WTC11 (cell line): ENCODE results near the gene KNTC1. TPM values are rescaled to one million over a fixed set of nuclear protein-coding genes. Genes with fewer than 3 reads are reported as not detected.

Experiments
- ATAC-seq: fragments of 200-7000 bp; cut with Tn5 transposase; 2 replicates; pipeline ENCODE4 v1.10.0; 2021; ENCODE audit warnings: mild to moderate bottlenecking, moderate library complexity
- CTCF ChIA-PET: fragments of 300-600 bp; sonication (Branson Sonifier 250); formaldehyde crosslinking; loops from one replicate; lab custom pipeline; 2021; ENCODE audit warnings: antibody characterized with exemption; lab: Charles Lee
- POLR2A ChIA-PET: fragments of 350-600 bp; sonication (Branson Sonifier 250); formaldehyde crosslinking; loops from one replicate; lab custom pipeline; 2021; ENCODE audit warnings: antibody characterized with exemption; lab: Charles Lee
- DNase-seq: peaks from one replicate; pipeline ENCODE4 v3.0.0; 2021; ENCODE audit warnings: low spot score
- H3K27ac Mint-ChIP-seq: 2 replicates; pipeline ENCODE4 v1.8.0; 2021; ENCODE audit warnings: mixed read lengths
- H3K27me3 Mint-ChIP-seq: 2 replicates; pipeline ENCODE4 v1.8.0; 2021; ENCODE audit warnings: low read depth, mild to moderate bottlenecking, moderate library complexity, mixed read lengths
- H3K36me3 Mint-ChIP-seq: 2 replicates; pipeline ENCODE4 v1.8.0; 2021; ENCODE audit warnings: mixed read lengths
- H3K4me1 Mint-ChIP-seq: 2 replicates; pipeline ENCODE4 v1.8.0; 2022; ENCODE audit warnings: mixed read lengths
- H3K4me3 Mint-ChIP-seq: 2 replicates; pipeline ENCODE4 v1.8.0; 2021; ENCODE audit warnings: mild to moderate bottlenecking, moderate library complexity, mixed read lengths
- H3K9me3 Mint-ChIP-seq: 2 replicates; pipeline ENCODE4 v1.8.0; 2021; ENCODE audit warnings: mixed read lengths
- CREB1 ChIP-seq: sonication (generic); formaldehyde crosslinking; IDR thresholded peaks from 2 replicates; pipeline ENCODE4 v1.8.0; 2023; ENCODE audit warnings: mild to moderate bottlenecking, missing genetic modification reagents
- FOXJ3 ChIP-seq: sonication (generic); formaldehyde crosslinking; IDR thresholded peaks from 2 replicates; pipeline ENCODE4 v1.9.0; 2021; ENCODE audit warnings: missing genetic modification reagents, mild to moderate bottlenecking, borderline replicate concordance
- FOXP1 ChIP-seq: sonication (generic); formaldehyde crosslinking; IDR thresholded peaks from 2 replicates; pipeline ENCODE4 v1.8.0; 2022; ENCODE audit warnings: missing genetic modification reagents, mild to moderate bottlenecking, moderate library complexity, borderline replicate concordance
- HMGA2 ChIP-seq: fragments of 250-450 bp; sonication (Bioruptor Pico); IDR thresholded peaks from 2 replicates; pipeline ENCODE4 v1.4.0; 2021; ENCODE audit warnings: mild to moderate bottlenecking, moderate library complexity
- JAZF1 ChIP-seq: fragments of 250-450 bp; sonication (Bioruptor Pico); IDR thresholded peaks from 2 replicates; pipeline ENCODE4 v1.9.0; 2021; ENCODE audit warnings: moderate library complexity, mild to moderate bottlenecking, inconsistent platforms
- KAT7 ChIP-seq: sonication (generic); formaldehyde crosslinking; IDR thresholded peaks from 2 replicates; pipeline ENCODE4 v1.8.1; 2023; ENCODE audit warnings: missing genetic modification reagents, mild to moderate bottlenecking, borderline replicate concordance
- MYBL2 ChIP-seq: sonication (generic); formaldehyde crosslinking; IDR thresholded peaks from 2 replicates; pipeline ENCODE4 v1.8.1; 2023; ENCODE audit warnings: mild to moderate bottlenecking, moderate library complexity, missing genetic modification reagents
- NR3C1 ChIP-seq: sonication (generic); formaldehyde crosslinking; conservative IDR thresholded peaks from 2 replicates; pipeline ENCODE4 v1.8.1; 2023; ENCODE audit warnings: low read depth, mild to moderate bottlenecking, missing genetic modification reagents
- OVOL2 ChIP-seq: fragments of 250-450 bp; sonication (Bioruptor Pico); IDR thresholded peaks from 2 replicates; pipeline ENCODE4 v1.9.0; 2021; ENCODE audit warnings: mild to moderate bottlenecking, borderline replicate concordance
- TCF7 ChIP-seq: sonication (generic); formaldehyde crosslinking; IDR thresholded peaks from 2 replicates; pipeline ENCODE4 v1.8.0; 2022; ENCODE audit warnings: mild to moderate bottlenecking, low read depth, missing genetic modification reagents, moderate library complexity
- TEAD1 ChIP-seq: sonication (generic); formaldehyde crosslinking; IDR thresholded peaks from 2 replicates; pipeline ENCODE4 v1.8.0; 2022; ENCODE audit warnings: mild to moderate bottlenecking, missing genetic modification reagents
- ZNF121 ChIP-seq: sonication (generic); formaldehyde crosslinking; IDR thresholded peaks from 2 replicates; pipeline ENCODE4 v1.8.0; 2023; ENCODE audit warnings: missing genetic modification reagents
- ZNF416 ChIP-seq: fragments of 250-450 bp; sonication (Bioruptor Pico); IDR thresholded peaks from 2 replicates; pipeline ENCODE4 v1.9.0; 2021; ENCODE audit warnings: mild to moderate bottlenecking, inconsistent platforms
- ZNF671 ChIP-seq: fragments of 250-450 bp; sonication (Bioruptor Pico); IDR thresholded peaks from 2 replicates; pipeline ENCODE4 v1.8.0; 2021; ENCODE audit warnings: mild to moderate bottlenecking
- total RNA-seq: library from RNA; stranded (reverse); gene quantifications from 3 replicates; pipeline ENCODE4 v1.2.3, GENCODE V29; 2021
- TF ChIP-seq, protein P1 (sequence below): sonication (generic); formaldehyde crosslinking; IDR thresholded peaks from 2 replicates; pipeline ENCODE4 v1.8.1; 2023; ENCODE audit warnings: mild to moderate bottlenecking, moderate library complexity, missing genetic modification reagents
- TF ChIP-seq, protein P2 (sequence below): sonication (generic); formaldehyde crosslinking; IDR thresholded peaks from 2 replicates; pipeline ENCODE4 v1.8.0; 2023; ENCODE audit warnings: missing genetic modification reagents
- TF ChIP-seq, protein P3 (sequence below): fragments of 250-450 bp; sonication (Bioruptor Pico); IDR thresholded peaks from 2 replicates; pipeline ENCODE4 v1.8.0; 2021; ENCODE audit warnings: mild to moderate bottlenecking
- TF ChIP-seq, protein P4 (sequence below): sonication (generic); formaldehyde crosslinking; conservative IDR thresholded peaks from 2 replicates; pipeline ENCODE4 v1.8.1; 2022; ENCODE audit warnings: mild to moderate bottlenecking, missing genetic modification reagents
- TF ChIP-seq, protein P5 (sequence below): fragments of 250-450 bp; sonication (Bioruptor Pico); conservative IDR thresholded peaks from 2 replicates; pipeline ENCODE4 v1.9.0; 2021; ENCODE audit warnings: mild to moderate bottlenecking
- TF ChIP-seq, protein P6 (sequence below): sonication (generic); formaldehyde crosslinking; IDR thresholded peaks from 2 replicates; pipeline ENCODE4 v1.8.0; 2022; ENCODE audit warnings: mild to moderate bottlenecking, missing genetic modification reagents

Gene KNTC1
- total RNA-seq, 1 experiment from 2014 or later: 85.1 TPM

DNA sequence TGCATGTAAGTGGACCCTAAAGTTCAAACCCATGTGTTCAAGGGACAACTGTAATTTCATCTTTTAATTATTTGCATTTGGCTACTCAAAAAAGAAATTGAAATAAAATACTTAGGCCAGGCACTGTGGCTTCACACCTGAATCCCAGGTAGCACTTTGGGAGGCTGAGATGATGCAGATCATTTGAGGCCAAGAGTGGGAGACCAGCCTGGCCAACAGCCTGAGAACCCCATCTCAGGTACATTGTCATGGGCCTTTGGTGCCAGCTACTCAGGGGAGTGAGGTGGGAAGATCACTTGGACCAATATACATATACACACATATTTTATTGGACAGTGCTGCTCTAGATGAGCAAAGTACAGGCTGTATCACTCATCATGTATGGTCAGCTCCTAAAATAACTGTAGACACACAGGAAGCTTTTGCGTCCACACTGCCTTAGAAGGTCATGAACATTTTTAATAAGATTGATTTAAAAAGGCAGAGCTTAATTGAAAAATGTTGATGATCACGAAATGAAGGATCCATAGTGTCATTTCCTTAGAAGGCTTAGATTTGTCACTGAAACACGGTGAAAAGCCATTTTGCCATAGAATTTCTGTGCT lies 23.8 kb upstream of the KNTC1 start:
- DNase-seq (no peak), ATAC-seq (no peak)
- Mint-ChIP-seq H3K9me3 (no peaks in the 10 kb centered on the region), H3K4me1 (peaks cover 20% of the 10 kb centered on the region), H3K36me3 (peaks cover 41% of the 10 kb centered on the region), H3K27me3 (no peaks in the 10 kb centered on the region), H3K4me3 (no peak overlapping the region), H3K27ac (peak overlapping the region; percentile 53; the same call in 1 of the 2 replicates)
- CTCF ChIA-PET: no interaction called here
- POLR2A ChIA-PET: interaction anchor here (0.5 kb wide), 1 partner anchor 1088 kb away, joined by 3 read pairs; no protein-coding TSS in a partner anchor
- TF ChIP-seq ZNF671: no peak
- TF ChIP-seq, protein P1, sequence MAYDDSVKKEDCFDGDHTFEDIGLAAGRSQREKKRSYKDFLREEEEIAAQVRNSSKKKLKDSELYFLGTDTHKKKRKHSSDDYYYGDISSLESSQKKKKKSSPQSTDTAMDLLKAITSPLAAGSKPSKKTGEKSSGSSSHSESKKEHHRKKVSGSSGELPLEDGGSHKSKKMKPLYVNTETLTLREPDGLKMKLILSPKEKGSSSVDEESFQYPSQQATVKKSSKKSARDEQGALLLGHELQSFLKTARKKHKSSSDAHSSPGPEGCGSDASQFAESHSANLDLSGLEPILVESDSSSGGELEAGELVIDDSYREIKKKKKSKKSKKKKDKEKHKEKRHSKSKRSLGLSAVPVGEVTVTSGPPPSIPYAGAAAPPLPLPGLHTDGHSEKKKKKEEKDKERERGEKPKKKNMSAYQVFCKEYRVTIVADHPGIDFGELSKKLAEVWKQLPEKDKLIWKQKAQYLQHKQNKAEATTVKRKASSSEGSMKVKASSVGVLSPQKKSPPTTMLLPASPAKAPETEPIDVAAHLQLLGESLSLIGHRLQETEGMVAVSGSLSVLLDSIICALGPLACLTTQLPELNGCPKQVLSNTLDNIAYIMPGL (CRISPR knock-in tag): no peak
- TF ChIP-seq OVOL2 (CRISPR knock-in tag): no peak
- TF ChIP-seq, protein P2, sequence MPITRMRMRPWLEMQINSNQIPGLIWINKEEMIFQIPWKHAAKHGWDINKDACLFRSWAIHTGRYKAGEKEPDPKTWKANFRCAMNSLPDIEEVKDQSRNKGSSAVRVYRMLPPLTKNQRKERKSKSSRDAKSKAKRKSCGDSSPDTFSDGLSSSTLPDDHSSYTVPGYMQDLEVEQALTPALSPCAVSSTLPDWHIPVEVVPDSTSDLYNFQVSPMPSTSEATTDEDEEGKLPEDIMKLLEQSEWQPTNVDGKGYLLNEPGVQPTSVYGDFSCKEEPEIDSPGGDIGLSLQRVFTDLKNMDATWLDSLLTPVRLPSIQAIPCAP (CRISPR knock-in tag): no peak
- TF ChIP-seq TEAD1 (CRISPR knock-in tag): no peak
- TF ChIP-seq TCF7 (CRISPR knock-in tag): no peak
- TF ChIP-seq MYBL2 (CRISPR knock-in tag): no peak
- TF ChIP-seq, protein P3, sequence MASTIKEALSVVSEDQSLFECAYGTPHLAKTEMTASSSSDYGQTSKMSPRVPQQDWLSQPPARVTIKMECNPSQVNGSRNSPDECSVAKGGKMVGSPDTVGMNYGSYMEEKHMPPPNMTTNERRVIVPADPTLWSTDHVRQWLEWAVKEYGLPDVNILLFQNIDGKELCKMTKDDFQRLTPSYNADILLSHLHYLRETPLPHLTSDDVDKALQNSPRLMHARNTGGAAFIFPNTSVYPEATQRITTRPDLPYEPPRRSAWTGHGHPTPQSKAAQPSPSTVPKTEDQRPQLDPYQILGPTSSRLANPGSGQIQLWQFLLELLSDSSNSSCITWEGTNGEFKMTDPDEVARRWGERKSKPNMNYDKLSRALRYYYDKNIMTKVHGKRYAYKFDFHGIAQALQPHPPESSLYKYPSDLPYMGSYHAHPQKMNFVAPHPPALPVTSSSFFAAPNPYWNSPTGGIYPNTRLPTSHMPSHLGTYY (CRISPR knock-in tag): no peak
- no peak for TF ChIP-seq FOXP1 (CRISPR knock-in tag)
- TF ChIP-seq JAZF1 (CRISPR knock-in tag): no peak
- TF ChIP-seq NR3C1 (CRISPR knock-in tag): no peak
- TF ChIP-seq ZNF416 (CRISPR knock-in tag): no peak

DNA sequence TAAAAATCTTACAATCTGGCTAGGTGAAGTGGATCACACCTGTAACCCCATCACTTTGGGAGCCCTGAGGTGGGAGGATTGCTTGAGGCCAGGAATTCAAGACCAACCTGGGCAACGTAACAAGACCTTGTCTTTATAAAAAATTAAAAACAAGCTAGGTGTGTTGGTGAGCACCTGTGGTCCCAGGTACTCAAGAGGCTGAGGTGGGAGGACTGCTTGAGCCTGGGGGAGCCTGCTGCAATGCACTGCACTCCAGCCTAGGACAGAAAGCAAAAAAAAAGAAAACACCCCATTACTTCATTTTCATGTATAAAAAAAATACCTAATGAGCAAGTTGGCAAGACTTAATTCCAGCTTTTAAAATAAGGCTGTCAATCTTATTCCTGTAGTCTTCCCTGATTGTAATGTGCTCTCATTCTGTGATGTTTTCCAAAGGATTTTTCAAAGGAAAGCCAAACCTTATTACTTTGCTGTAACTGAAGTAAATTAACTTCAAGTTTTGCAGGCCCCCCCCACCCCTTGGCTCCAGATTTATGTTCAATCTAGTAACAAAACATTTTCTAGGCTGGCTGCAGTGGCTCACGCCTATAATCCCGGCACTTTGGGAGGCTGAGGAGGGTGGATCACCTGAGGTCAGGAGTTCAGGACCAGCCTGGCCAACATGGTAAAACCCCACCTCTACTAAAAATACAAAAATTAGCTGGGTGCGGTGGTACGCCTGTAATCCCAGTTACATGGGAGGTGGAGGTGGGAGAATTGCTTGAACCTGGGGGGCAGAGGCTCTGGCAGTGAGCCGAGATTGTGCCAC lies 23.1 kb upstream of the KNTC1 start:
- H3K4me3 Mint-ChIP-seq: no peak overlapping the region
- no peak for TF ChIP-seq ZNF121 (CRISPR knock-in tag)
- TF ChIP-seq, protein P4, sequence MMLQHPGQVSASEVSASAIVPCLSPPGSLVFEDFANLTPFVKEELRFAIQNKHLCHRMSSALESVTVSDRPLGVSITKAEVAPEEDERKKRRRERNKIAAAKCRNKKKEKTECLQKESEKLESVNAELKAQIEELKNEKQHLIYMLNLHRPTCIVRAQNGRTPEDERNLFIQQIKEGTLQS (CRISPR knock-in tag): no peak
- TF ChIP-seq KAT7: no peak
- TF ChIP-seq, protein P5, sequence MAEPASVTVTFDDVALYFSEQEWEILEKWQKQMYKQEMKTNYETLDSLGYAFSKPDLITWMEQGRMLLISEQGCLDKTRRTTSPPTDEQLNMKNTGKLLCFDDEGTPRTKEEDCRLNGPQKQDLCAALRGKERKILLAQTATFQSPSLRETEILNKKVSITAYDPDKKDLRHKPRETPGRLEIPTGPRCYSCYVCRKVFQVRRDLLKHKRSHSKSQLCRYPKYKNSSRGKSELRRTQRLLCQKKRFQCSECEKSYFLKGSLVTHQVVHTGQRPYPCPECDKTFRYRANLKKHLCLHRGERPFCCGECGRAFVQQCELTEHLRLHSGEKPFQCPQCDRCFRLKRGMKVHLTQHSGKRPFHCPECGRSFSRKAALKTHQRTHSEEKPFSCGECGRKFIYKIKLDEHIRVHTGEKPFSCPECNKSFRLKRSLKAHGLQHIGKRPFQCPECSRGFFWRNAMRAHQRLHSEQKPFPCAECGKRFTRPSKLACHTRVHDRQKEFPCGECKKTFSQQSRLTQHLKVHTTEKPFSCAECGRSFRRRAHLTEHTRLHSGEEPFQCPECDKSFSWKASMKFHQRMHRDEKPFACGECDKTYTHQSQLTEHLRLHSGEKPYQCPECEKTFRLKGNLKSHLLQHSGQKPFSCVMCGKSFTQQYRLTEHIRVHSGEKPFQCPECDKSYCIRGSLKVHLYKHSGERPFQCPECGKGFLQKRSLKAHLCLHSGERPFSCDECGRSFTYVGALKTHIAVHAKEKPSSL (CRISPR knock-in tag): no peak
- no peak for TF ChIP-seq FOXJ3
- no peak for TF ChIP-seq HMGA2
- TF ChIP-seq, protein P6, sequence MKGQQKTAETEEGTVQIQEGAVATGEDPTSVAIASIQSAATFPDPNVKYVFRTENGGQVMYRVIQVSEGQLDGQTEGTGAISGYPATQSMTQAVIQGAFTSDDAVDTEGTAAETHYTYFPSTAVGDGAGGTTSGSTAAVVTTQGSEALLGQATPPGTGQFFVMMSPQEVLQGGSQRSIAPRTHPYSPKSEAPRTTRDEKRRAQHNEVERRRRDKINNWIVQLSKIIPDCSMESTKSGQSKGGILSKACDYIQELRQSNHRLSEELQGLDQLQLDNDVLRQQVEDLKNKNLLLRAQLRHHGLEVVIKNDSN: no peak
- TF ChIP-seq CREB1 (CRISPR knock-in tag): no peak
- POLR2A ChIA-PET: interaction anchor here (1.3 kb wide), 1 partner anchor 23 kb away, joined by 3 read pairs; the partner anchor contains the start of genes KNTC1 and RSRC2
- no peaks in the 10 kb centered on the region for H3K9me3 Mint-ChIP-seq
- H3K36me3 Mint-ChIP-seq: peaks cover 48% of the 10 kb centered on the region
- DNase-seq (no peak), ATAC-seq (no peak)
- CTCF ChIA-PET: no interaction called here
- H3K27ac Mint-ChIP-seq: peak overlapping the region; percentile 53; the same call in 1 of the 2 replicates
- peaks cover 14% of the 10 kb centered on the region for H3K4me1 Mint-ChIP-seq
- H3K27me3 Mint-ChIP-seq: no peaks in the 10 kb centered on the region
